Measurements from ENCODE around the gene EMB.
"Not testable (repeated sequence)": the region's sequence is repeated elsewhere in the genome, so short reads cannot be mapped to it uniquely, and the experiment has no call there.

The EMB gene

GRCh38 chr5:50440651-50441492, at the start of gene EMB:
EMB (minus strand) TSS chr5:50441288; CDS start chr5:50441151, 137 bp downstream.
- DNase-seq (ENCODE audit: extremely low read depth, low read depth): no peak
- no peak for TF ChIP-seq CTCF (IDR thresholded peaks at IDR 0.05; ENCODE audit: low read depth, low read length)

- DNase-seq (ENCODE audit: extremely low read depth, low read depth): not testable (repeated sequence)
These were observed 48.4 kb upstream of the EMB start for GRCh38 chr5:50489491-50489890.

- not testable (repeated sequence) for DNase-seq (ENCODE audit: extremely low read depth, low read depth)
These were observed 37.7 kb upstream of the EMB start for GRCh38 chr5:50478790-50479189.

- DNase-seq (ENCODE audit: extremely low read depth, low read depth): no peak
These were observed 35.5 kb upstream of the EMB start for GRCh38 chr5:50476549-50476948.

GRCh38 chr5:50465015-50465414, 23.9 kb upstream of the EMB start:
- DNase-seq (ENCODE audit: extremely low read depth, low read depth): not testable (repeated sequence)

More at GRCh38 chr5:50476549-50476948, 35.5 kb upstream of the EMB start:
- no peak for TF ChIP-seq CTCF (IDR thresholded peaks at IDR 0.05; ENCODE audit: low read depth, low read length)

GRCh38 chr5:50463726-50464125, 22.6 kb upstream of the EMB start:
- no peak for TF ChIP-seq CTCF (IDR thresholded peaks at IDR 0.05; ENCODE audit: low read depth, low read length)
- no peak for DNase-seq (ENCODE audit: extremely low read depth, low read depth)

- no peak for TF ChIP-seq CTCF (IDR thresholded peaks at IDR 0.05; ENCODE audit: low read depth, low read length)
- DNase-seq (ENCODE audit: extremely low read depth, low read depth): no peak
These were observed 22.0 kb upstream of the EMB start for GRCh38 chr5:50463047-50463446.

- DNase-seq (ENCODE audit: extremely low read depth, low read depth): not testable (repeated sequence)
These were observed 21.5 kb upstream of the EMB start for GRCh38 chr5:50462579-50462978.

- DNase-seq (ENCODE audit: extremely low read depth, low read depth): not testable (repeated sequence)
These were observed 17.3 kb upstream of the EMB start for GRCh38 chr5:50458372-50458771.

- not testable (repeated sequence) for DNase-seq (ENCODE audit: extremely low read depth, low read depth)
These were observed 8.2 kb upstream of the EMB start for GRCh38 chr5:50449241-50449640.

GRCh38 chr5:50447941-50448340, 6.9 kb upstream of the EMB start:
- no peak for DNase-seq (ENCODE audit: extremely low read depth, low read depth)
- TF ChIP-seq CTCF (IDR thresholded peaks at IDR 0.05; ENCODE audit: low read depth, low read length): no peak
